Lung (tissue), 12 donors: ENCODE measurements around the gene XDH. TPM values are rescaled to one million over a fixed set of nuclear protein-coding genes. Genes with fewer than 3 reads are reported as not detected.

ENCODE experiments used
- ATAC-seq: fragments of 200-7000 bp; cut with Tn5 transposase; one replicate; pipeline ENCODE4 v1.9.1; 2020; ENCODE audit warnings: moderate number of reproducible peaks; ENCODE audit not compliant: insufficient read depth, low FRiP score
- DNase-seq, 3 donors: peaks; one replicate each; pipeline ENCODE4 v3.0.0-alpha.2; 2013 to 2017
- H3K27ac ChIP-seq, 2 donors: one replicate each; pipeline ENCODE4 v1.5.1; 2013; ENCODE audit warnings: mild to moderate bottlenecking in 2 of 2, moderate library complexity in 2 of 2, control low read depth in 1 of 2, inconsistent platforms in 1 of 2, low read depth in 1 of 2, low read length in 1 of 2
- H3K27me3 ChIP-seq, 3 donors: one replicate each; pipeline ENCODE4 v1.5.1; 2013; ENCODE audit warnings: low read length in 2 of 3; ENCODE audit not compliant: control insufficient read depth in 3 of 3, insufficient read depth in 3 of 3
- H3K36me3 ChIP-seq, 4 donors: one replicate each; pipeline ENCODE4 v1.5.1; 2013; ENCODE audit warnings: low read length in 4 of 4, mild to moderate bottlenecking in 1 of 4, moderate library complexity in 1 of 4; ENCODE audit not compliant: control insufficient read depth in 4 of 4, insufficient read depth in 4 of 4
- H3K4me1 ChIP-seq, 5 donors: one replicate each; pipeline ENCODE4 v1.5.1; 2013; ENCODE audit warnings: low read length in 5 of 5, mild to moderate bottlenecking in 2 of 5, moderate library complexity in 1 of 5; ENCODE audit not compliant: control insufficient read depth in 5 of 5, insufficient read depth in 5 of 5
- H3K4me3 ChIP-seq: one replicate; pipeline ENCODE4 v1.5.1; 2013; ENCODE audit warnings: mild to moderate bottlenecking, control low read depth, moderate library complexity
- H3K9ac ChIP-seq, 2 donors: one replicate each; pipeline ENCODE4 v1.5.1; 2013; ENCODE audit warnings: low read length in 2 of 2, control low read depth in 1 of 2; ENCODE audit not compliant: insufficient read depth in 1 of 2
- H3K9me3 ChIP-seq, 4 donors: one replicate each; pipeline ENCODE4 v1.5.1; 2013; ENCODE audit warnings: low read length in 3 of 4, mild to moderate bottlenecking in 1 of 4, moderate library complexity in 1 of 4; ENCODE audit not compliant: control insufficient read depth in 4 of 4, insufficient read depth in 3 of 4
- WGBS, 2 donors: extraction: QIAGEN DNeasy Blood & Tissue Kit; methylation state at CpG; one replicate each; pipeline ENCODE4 v1.1.7; 2013; 5-methylcytosine and 5-hydroxymethylcytosine counted together
- polyA plus RNA-seq, 2 donors: library from polyadenylated mRNA; stranded (reverse); fragments of 200-250 nt; gene quantifications; one replicate each; pipeline ENCODE4 v1.2.1, GENCODE V29; 2013
- total RNA-seq, 2 donors: library from RNA; depleted of rRNA in 1 of 2; stranded (reverse); fragments of >200 nt in 1 of 2; gene quantifications; one replicate each; pipeline ENCODE4 v1.2.1, GENCODE V29; 2014 to 2021
- TF ChIP-seq, protein P1 (sequence below): IDR thresholded peaks from 2 replicates; pipeline ENCODE4 v1.5.1; 2012; ENCODE audit warnings: mild to moderate bottlenecking; ENCODE audit errors: control extremely low read depth, extremely low read depth
- donor health status: control.
- donor health status: control.
- donor health status: Bipolar disorder and iron deficiency.
- donor health status: healthy.
- donor health status: DM: yes; HTN: yes; CAD: no.

Gene XDH
- total and polyA plus RNA-seq, 4 donors, result 0.12 to 1.5 (median 0.60) TPM

DNA sequence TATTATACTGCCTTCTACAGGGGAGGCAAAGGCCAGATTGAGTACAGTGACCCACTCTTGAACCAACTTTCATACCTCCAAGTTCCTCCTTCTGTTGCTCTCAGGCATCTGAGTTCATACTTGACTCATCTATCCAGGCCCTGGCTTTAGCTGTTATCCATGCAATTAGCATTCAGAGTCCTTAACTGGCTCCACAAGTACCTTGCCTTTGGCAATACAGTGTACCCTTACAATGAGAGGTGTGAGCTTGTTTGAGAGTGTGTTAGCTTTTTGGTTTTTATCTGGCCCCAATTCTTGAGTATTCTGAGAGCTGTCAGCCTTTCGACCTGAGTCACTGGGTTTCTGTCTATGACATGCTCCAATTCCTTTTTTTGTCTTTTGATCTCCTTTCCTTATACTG is 120.3 kb downstream of the XDH start:
- WGBS, 2 donors, result 67 to 87% methylated on average over 1 of the region's 1 CpG
- DNase-seq (no peak), ATAC-seq (no peak)
- Histone ChIP-seq H3K27me3 (no peaks in the 10 kb centered on the region), H3K27ac (no peak overlapping the region), H3K36me3 (no peaks in the 10 kb centered on the region), H3K4me3 (no peak overlapping the region), H3K9ac (no peak overlapping the region), H3K9me3 (no peaks in the 10 kb centered on the region), H3K4me1 (peaks cover 0 to 25% (median 5%) of the 10 kb centered on the region in 5 donors)
- TF ChIP-seq, protein P1, sequence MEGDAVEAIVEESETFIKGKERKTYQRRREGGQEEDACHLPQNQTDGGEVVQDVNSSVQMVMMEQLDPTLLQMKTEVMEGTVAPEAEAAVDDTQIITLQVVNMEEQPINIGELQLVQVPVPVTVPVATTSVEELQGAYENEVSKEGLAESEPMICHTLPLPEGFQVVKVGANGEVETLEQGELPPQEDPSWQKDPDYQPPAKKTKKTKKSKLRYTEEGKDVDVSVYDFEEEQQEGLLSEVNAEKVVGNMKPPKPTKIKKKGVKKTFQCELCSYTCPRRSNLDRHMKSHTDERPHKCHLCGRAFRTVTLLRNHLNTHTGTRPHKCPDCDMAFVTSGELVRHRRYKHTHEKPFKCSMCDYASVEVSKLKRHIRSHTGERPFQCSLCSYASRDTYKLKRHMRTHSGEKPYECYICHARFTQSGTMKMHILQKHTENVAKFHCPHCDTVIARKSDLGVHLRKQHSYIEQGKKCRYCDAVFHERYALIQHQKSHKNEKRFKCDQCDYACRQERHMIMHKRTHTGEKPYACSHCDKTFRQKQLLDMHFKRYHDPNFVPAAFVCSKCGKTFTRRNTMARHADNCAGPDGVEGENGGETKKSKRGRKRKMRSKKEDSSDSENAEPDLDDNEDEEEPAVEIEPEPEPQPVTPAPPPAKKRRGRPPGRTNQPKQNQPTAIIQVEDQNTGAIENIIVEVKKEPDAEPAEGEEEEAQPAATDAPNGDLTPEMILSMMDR, result no peak

DNA sequence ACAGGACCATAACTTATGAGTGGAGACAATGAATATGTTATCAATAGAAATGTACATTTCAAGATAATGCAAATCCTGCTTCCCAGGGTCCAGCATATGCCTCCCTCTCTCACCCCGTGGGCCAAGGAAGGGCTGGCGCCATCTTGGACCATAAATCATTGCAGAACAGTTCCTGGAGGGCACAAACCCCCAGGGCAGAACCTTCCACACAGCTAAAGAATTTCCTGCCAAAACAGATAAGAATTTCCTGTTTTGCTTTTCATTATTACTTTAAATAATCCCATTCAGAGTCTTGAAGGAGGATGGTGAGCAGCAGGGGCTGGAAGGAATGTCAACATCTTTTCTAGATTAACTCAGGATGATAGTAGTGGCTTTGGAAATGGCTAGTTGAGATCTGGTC is 126.9 kb downstream of the XDH start:
- H3K4me1 ChIP-seq, result peaks cover 0 to 7% (median 0%) of the 10 kb centered on the region in 5 donors
- no peaks in the 10 kb centered on the region for H3K9me3 ChIP-seq
- ATAC-seq (no peak), DNase-seq (no peak)
- no peaks in the 10 kb centered on the region for H3K36me3 ChIP-seq
- WGBS, 2 donors, result 29 to 50% methylated on average over 2 of the region's 2 CpGs
- no peak overlapping the region for H3K9ac ChIP-seq
- TF ChIP-seq, protein P1, result no peak
- no peak overlapping the region for H3K4me3 ChIP-seq
- H3K27ac ChIP-seq, result no peak overlapping the region
- no peaks in the 10 kb centered on the region for H3K27me3 ChIP-seq

GRCh38 chr2:31286961-31287550 is 127.5 kb downstream of the XDH start:
- Histone ChIP-seq H3K9me3 (no peaks in the 10 kb centered on the region), H3K9ac (no peak overlapping the region), H3K4me1 (peaks cover 0 to 7% (median 0%) of the 10 kb centered on the region in 5 donors), H3K27me3 (no peaks in the 10 kb centered on the region), H3K4me3 (no peak overlapping the region), H3K36me3 (no peaks in the 10 kb centered on the region), H3K27ac (no peak overlapping the region)
- 69 to 75% methylated on average over 5 of the region's 5 CpGs for WGBS, 2 donors
- ATAC-seq, result no peak
- TF ChIP-seq, protein P1, result no peak
- DNase-seq, result no peak

GRCh38 chr2:31286230-31286629 is 128.3 kb downstream of the XDH start:
- no peak overlapping the region for H3K4me3 ChIP-seq
- H3K27me3 ChIP-seq, result no peaks in the 10 kb centered on the region
- H3K4me1 ChIP-seq, result peaks cover 0 to 7% (median 0%) of the 10 kb centered on the region in 5 donors
- WGBS, 2 donors, result 58 to 63% methylated on average over 4 of the region's 4 CpGs
- H3K9ac ChIP-seq, result no peak overlapping the region
- TF ChIP-seq, protein P1, result no peak
- no peak overlapping the region for H3K27ac ChIP-seq
- no peak for DNase-seq
- ATAC-seq, result no peak
- H3K9me3 ChIP-seq, result no peaks in the 10 kb centered on the region
- no peaks in the 10 kb centered on the region for H3K36me3 ChIP-seq
